HepG2 (cell line): ENCODE results near the gene CLBA1. TPM values are rescaled to one million over a fixed set of nuclear protein-coding genes. Genes with fewer than 3 reads are reported as not detected.
"Not testable (repeated sequence)": the region's sequence is repeated elsewhere in the genome, so short reads cannot be mapped to it uniquely, and the experiment has no call there.

ENCODE experiments used
- ATAC-seq: fragments of 200-7000 bp; cut with Tn5 transposase; 3 replicates; pipeline ENCODE4 v1.9.1; 2020; ENCODE audit warnings: mild to moderate bottlenecking, moderate library complexity
- BruUV-seq: library from RNA; stranded (reverse); fragments of 400-500 nt; replicated peaks from 2 replicates; lab custom pipeline; 2021; lab: Mats Ljungman, UMichigan
- CTCF ChIA-PET: fragments of 300-600 bp; formaldehyde crosslinking; extraction: SDS; loops from one replicate; lab custom pipeline; 2021; ENCODE audit warnings: low total read pairs, inconsistent platforms, low intra/inter-chr PET ratio; lab: Yijun Ruan, JAX
- POLR2A ChIA-PET: fragments of 350-600 bp; sonication (Branson Sonifier 250); formaldehyde crosslinking; loops from one replicate; lab custom pipeline; 2020; ENCODE audit warnings: antibody characterized with exemption, inconsistent platforms; lab: Yijun Ruan, JAX
- DNase-seq: peaks from one replicate; pipeline ENCODE4 v3.0.0-alpha.2; 2015; ENCODE audit warnings: low spot score
- FAIRE-seq: peaks from 3 replicates; lab custom pipeline; 2011; peaks lifted over from hg19 to GRCh38; lab: Jason Lieb, UNC
- H2AFZ ChIP-seq: one replicate; pipeline ENCODE4 v1.6.1; 2011; ENCODE audit warnings: low read length, inconsistent platforms
- H3K27ac ChIP-seq: fragments of 300-600 bp; 3 replicates; pipeline ENCODE4 v1.8.0; 2011; ENCODE audit warnings: mixed run types, mild to moderate bottlenecking, mixed read lengths, low read length, inconsistent platforms; ENCODE audit not compliant: insufficient read depth; ENCODE audit errors: extremely low read length
- H3K27me3 ChIP-seq, 2 experiments: fragments of 200-600 bp in 1 of 2; 2 replicates in 1 of 2; 3 replicates in 1 of 2; pipeline versions ENCODE4 v1.6.0 to v1.8.0; 2011; ENCODE audit warnings: low read length in 2 of 2, mild to moderate bottlenecking in 2 of 2, moderate library complexity in 2 of 2, inconsistent platforms in 1 of 2; ENCODE audit not compliant: insufficient read depth in 2 of 2, control insufficient read depth in 1 of 2
- H3K36me3 ChIP-seq, 2 experiments: fragments of 200-600 bp in 1 of 2; replicated peaks in 1 of 2; 2 replicates in 1 of 2; 3 replicates in 1 of 2; pipeline versions ENCODE4 v1.5.1 to v1.8.0; 2011; ENCODE audit warnings: low read length in 2 of 2, inconsistent platforms in 1 of 2; ENCODE audit not compliant: insufficient read depth in 2 of 2, control insufficient read depth in 1 of 2
- H3K4me1 ChIP-seq: 2 replicates; pipeline ENCODE4 v1.5.1; 2012; ENCODE audit warnings: low read length, inconsistent platforms; ENCODE audit not compliant: insufficient read depth
- H3K4me2 ChIP-seq: 2 replicates; pipeline ENCODE4 v1.6.0; 2011; ENCODE audit warnings: low read depth, low read length, inconsistent platforms
- H3K4me3 ChIP-seq, 3 experiments: fragments of 200-600 bp in 1 of 3; sonication (generic), shearing (Covaris generic) in 1 of 3; replicated peaks in 1 of 3; 2 replicates each; pipeline ENCODE4 v1.5.1; 2011 to 2016; ENCODE audit warnings: low read length in 3 of 3, inconsistent platforms in 2 of 3, low read depth in 2 of 3, mild to moderate bottlenecking in 2 of 3, control low read depth in 1 of 3, mixed read lengths in 1 of 3; ENCODE audit not compliant: insufficient read depth in 1 of 3
- H3K79me2 ChIP-seq: one replicate; pipeline ENCODE4 v1.6.1; 2011; ENCODE audit warnings: low read length, inconsistent platforms; ENCODE audit not compliant: insufficient read depth
- H3K9ac ChIP-seq: 2 replicates; pipeline ENCODE4 v1.6.0; 2011; ENCODE audit warnings: mild to moderate bottlenecking, low read depth, low read length, inconsistent platforms; ENCODE audit not compliant: insufficient read depth
- H3K9me3 ChIP-seq: 2 replicates; pipeline ENCODE4 v1.5.1; 2012; ENCODE audit warnings: mild to moderate bottlenecking, low read length
- H4K20me1 ChIP-seq: 2 replicates; pipeline ENCODE4 v1.6.0; 2011; ENCODE audit warnings: inconsistent platforms, mild to moderate bottlenecking, low read length, moderate library complexity; ENCODE audit not compliant: insufficient read depth
- NFE2 ChIP-seq: sonication (generic); formaldehyde crosslinking; IDR thresholded peaks from 2 replicates; pipeline ENCODE4 v1.4.0; 2020; ENCODE audit warnings: missing genetic modification reagents
- WGBS: methylation state at CpG from one replicate; pipeline ENCODE4 v1.1.6; 2017; ENCODE audit warnings: low lambda C conversion rate; 5-methylcytosine and 5-hydroxymethylcytosine counted together
- in situ Hi-C: cut with HindIII; loops from 2 replicates; pipeline ENCODE4 v1.10.0; 2017; ENCODE audit warnings: low pct_unique_long_range_greater_than_20kb; ENCODE audit not compliant: extremely low pct_ligation_motif_present
- intact Hi-C: fragments of 100-400 bp; cut with micrococcal nuclease; formaldehyde crosslinking; loops from one replicate; pipeline ENCODE4 v1.10.0; 2022; ENCODE audit not compliant: unreplicated experiment
- polyA plus RNA-seq, 8 experiments: library from polyadenylated mRNA; depleted of rRNA in 3 of 8; stranded (reverse) in 7 of 8; unstranded in 1 of 8; fragments of >200 nt; fragmentation: Illumina TruSeq in 4 of 8; extraction: Trizol in 4 of 8; gene quantifications; 2 replicates each; pipeline versions ENCODE4 v1.2.1 to v1.2.3, GENCODE V29; 2011 to 2016; ENCODE audit warnings: low read depth in 4 of 8, missing spikeins in 1 of 8, mixed read lengths in 1 of 8; ENCODE audit not compliant: insufficient read depth in 1 of 8
- total RNA-seq, 5 experiments: library from RNA; depleted of rRNA; stranded (reverse); fragments of >200 nt; fragmentation: Illumina TruSeq; extraction: Trizol; gene quantifications; 2 replicates each; pipeline ENCODE4 v1.2.3, GENCODE V29; 2016; ENCODE audit warnings: low read depth in 1 of 5
- TF ChIP-seq, protein P1 (sequence below): fragments of 450-650 bp; IDR thresholded peaks from 2 replicates; pipeline ENCODE4 v1.6.1; 2016

Gene CLBA1
- total and polyA plus RNA-seq, 2 of the 13 experiments (the other 11 are each of a cell fraction or from before 2014, with no cell fraction given): 1.2 to 1.4 TPM

DNA sequence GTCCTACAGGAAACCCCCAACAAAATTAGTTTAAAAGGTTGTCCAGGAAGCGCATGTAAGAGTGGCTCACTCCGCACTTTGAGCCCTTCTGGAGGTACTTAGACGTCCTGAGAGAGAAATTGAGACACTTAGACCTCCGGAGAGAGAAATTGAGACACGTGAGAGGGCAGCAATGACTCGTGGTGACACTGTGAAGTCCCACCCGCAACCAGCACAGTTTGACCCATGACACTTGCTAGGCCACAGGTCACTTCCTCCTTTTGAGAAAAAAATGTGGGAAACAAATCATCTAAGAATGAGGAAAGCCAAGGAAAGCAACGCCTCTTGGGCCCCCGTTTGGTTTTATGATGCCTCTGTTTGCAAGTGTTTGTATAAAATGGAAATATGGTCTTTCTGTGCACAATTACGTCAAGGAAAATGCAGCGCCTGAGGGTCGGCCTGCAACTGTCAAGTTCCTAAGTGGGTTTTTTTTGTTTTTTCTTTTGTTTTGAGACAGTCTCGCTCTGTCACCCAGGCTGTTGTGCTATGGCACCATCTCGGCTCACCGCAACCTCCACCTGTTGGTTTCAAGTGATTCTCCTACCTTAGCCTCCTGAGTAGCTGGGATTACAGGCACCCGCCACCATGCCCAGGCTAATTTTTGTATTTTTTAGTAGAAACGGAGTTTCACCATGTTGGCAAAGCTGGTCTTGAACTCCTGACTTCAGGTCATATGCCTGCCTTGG is 48.9 kb downstream of the CLBA1 start:
- H2AFZ ChIP-seq: no peak overlapping the region
- H3K4me2 ChIP-seq: no peak overlapping the region
- peaks cover 2 to 26% of the 10 kb centered on the region in 2 experiments; a peak in 3 of 5 replicates for H3K27me3 ChIP-seq
- in situ Hi-C loops: no loop called here
- FAIRE-seq: no peak
- intact Hi-C loops: no loop called here
- no peak overlapping the region for H3K27ac ChIP-seq
- CTCF ChIA-PET: no interaction called here
- BruUV-seq: no TSS peak
- DNase-seq: no peak
- H3K36me3 ChIP-seq: no peaks in the 10 kb centered on the region
- TF ChIP-seq NFE2 (CRISPR knock-in tag): no peak
- TF ChIP-seq, protein P1, sequence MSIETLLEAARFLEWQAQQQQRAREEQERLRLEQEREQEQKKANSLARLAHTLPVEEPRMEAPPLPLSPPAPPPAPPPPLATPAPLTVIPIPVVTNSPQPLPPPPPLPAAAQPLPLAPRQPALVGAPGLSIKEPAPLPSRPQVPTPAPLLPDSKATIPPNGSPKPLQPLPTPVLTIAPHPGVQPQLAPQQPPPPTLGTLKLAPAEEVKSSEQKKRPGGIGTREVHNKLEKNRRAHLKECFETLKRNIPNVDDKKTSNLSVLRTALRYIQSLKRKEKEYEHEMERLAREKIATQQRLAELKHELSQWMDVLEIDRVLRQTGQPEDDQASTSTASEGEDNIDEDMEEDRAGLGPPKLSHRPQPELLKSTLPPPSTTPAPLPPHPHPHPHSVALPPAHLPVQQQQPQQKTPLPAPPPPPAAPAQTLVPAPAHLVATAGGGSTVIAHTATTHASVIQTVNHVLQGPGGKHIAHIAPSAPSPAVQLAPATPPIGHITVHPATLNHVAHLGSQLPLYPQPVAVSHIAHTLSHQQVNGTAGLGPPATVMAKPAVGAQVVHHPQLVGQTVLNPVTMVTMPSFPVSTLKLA: peak; percentile 58; the same call in 1 of the 2 replicates
- TF ChIP-seq, all 625 proteins: peak for 1
- no peak overlapping the region for H3K4me3 ChIP-seq
- POLR2A ChIA-PET: no interaction called here
- ATAC-seq: no peak
- WGBS: 46% methylated on average over 17 of the region's 17 CpGs
- no peaks in the 10 kb centered on the region for H4K20me1 ChIP-seq
- H3K9me3 ChIP-seq: no peaks in the 10 kb centered on the region
- H3K9ac ChIP-seq: no peak overlapping the region
- H3K79me2 ChIP-seq: no peaks in the 10 kb centered on the region
- peaks cover 4% of the 10 kb centered on the region for H3K4me1 ChIP-seq

DNA sequence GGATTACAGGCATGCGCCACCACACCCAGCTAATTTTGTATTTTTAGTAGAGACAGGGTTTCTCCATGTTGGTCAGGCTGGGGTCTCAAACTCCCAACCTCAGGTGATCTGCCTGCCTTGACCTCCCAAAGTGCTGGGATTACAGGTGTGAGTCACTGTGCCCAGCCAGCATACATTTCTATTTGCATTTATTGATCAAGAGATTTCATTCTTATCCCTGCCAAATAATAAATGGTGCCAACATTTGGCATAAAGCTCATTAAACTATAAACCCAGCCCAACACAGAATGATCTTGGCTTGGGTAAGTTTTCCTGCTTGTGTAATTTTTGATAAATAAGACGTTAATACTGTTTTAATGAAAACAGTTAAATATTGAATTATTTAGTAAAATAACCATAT is 50.0 kb downstream of the CLBA1 start:
- H3K4me2 ChIP-seq, POLR2A ChIA-PET, H3K4me3 ChIP-seq, H3K36me3 ChIP-seq, DNase-seq, H3K9ac ChIP-seq, intact Hi-C loops, CTCF ChIA-PET, in situ Hi-C loops, H2AFZ ChIP-seq, H3K9me3 ChIP-seq, ATAC-seq, FAIRE-seq, H3K27ac ChIP-seq, H3K79me2 ChIP-seq, BruUV-seq, H4K20me1 ChIP-seq: not testable (repeated sequence)
- WGBS: 51% methylated on average over 2 of the region's 2 CpGs
- Histone ChIP-seq H3K27me3 (peaks cover 2 to 20% of the 10 kb centered on the region in 2 experiments; a peak in 3 of 5 replicates), H3K4me1 (peaks cover 15% of the 10 kb centered on the region)
